DOHH2 (cell line): Measurements from ENCODE around the gene WDR18.

Experiments used
- EZH2phosphoT487 ChIP-seq: fragments of 200-600 bp; sonication (generic); IDR thresholded peaks from 2 replicates; pipeline ENCODE4 v1.6.1; 2017; ENCODE audit warnings: borderline replicate concordance, mild to moderate bottlenecking, antibody characterized with exemption, low read length, moderate library complexity, mixed read lengths
- TF ChIP-seq, protein P1 (sequence below): fragments of 200-600 bp; sonication (generic); IDR thresholded peaks from one replicate; pipeline ENCODE4 v1.5.1; 2014; ENCODE audit warnings: antibody characterized with exemption, mild to moderate bottlenecking, low read depth, low read length; ENCODE audit not compliant: poor library complexity, severe bottlenecking

GRCh38 chr19:991932-992669, 8.0 kb downstream of the WDR18 start:
- TF ChIP-seq, protein P1, sequence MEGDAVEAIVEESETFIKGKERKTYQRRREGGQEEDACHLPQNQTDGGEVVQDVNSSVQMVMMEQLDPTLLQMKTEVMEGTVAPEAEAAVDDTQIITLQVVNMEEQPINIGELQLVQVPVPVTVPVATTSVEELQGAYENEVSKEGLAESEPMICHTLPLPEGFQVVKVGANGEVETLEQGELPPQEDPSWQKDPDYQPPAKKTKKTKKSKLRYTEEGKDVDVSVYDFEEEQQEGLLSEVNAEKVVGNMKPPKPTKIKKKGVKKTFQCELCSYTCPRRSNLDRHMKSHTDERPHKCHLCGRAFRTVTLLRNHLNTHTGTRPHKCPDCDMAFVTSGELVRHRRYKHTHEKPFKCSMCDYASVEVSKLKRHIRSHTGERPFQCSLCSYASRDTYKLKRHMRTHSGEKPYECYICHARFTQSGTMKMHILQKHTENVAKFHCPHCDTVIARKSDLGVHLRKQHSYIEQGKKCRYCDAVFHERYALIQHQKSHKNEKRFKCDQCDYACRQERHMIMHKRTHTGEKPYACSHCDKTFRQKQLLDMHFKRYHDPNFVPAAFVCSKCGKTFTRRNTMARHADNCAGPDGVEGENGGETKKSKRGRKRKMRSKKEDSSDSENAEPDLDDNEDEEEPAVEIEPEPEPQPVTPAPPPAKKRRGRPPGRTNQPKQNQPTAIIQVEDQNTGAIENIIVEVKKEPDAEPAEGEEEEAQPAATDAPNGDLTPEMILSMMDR, result no peak
- no peak for TF ChIP-seq EZH2phosphoT487
